ENCODE measurements around the gene ZC3H10.

The ZC3H10 gene

GRCh38 chr12:56087220-56087619, 30.8 kb upstream of the ZC3H10 start:
- H3K9ac ChIP-seq, result no peak overlapping the region
- peak overlapping the region; percentile 56 for H2AFZ ChIP-seq
- H3K4me1 ChIP-seq, result peaks cover 5% of the 10 kb centered on the region
- TF ChIP-seq CTCF (IDR thresholded peaks at IDR 0.05), result no peak
- H3K79me2 ChIP-seq, result no peaks in the 10 kb centered on the region
- H3K4me2 ChIP-seq (ENCODE audit: low read length), result no peak overlapping the region
- H3K9me3 ChIP-seq (ENCODE audit: control insufficient read depth, low read length), result no peaks in the 10 kb centered on the region
- no peaks in the 10 kb centered on the region for H3K27me3 ChIP-seq (ENCODE audit: control insufficient read depth, insufficient read depth, low read length)
- H3K4me3 ChIP-seq (ENCODE audit: low read depth, low read length), result no peak overlapping the region
- H3K36me3 ChIP-seq (ENCODE audit: control insufficient read depth, insufficient read depth, low read length), result no peaks in the 10 kb centered on the region
- peak overlapping the region; percentile 15 for H3K27ac ChIP-seq

DNA sequence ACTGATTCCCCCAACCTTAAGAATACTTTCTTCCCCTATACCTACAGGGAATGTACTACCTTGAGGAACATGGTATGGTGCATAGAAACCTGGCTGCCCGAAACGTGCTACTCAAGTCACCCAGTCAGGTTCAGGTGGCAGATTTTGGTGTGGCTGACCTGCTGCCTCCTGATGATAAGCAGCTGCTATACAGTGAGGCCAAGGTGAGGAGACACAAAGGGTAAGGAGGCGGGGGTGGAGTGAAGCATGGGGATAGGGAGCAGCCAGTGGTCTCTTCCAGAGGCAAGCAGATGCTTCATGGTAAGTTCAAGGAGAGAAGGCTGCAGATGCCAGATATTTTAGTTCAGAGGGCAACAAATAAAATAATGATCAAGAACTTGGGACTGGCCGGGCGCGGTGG, 20.3 kb upstream of the ZC3H10 start:
- Histone ChIP-seq H3K36me3 (ENCODE audit: control insufficient read depth, insufficient read depth, low read length) (no peaks in the 10 kb centered on the region), H3K27me3 (ENCODE audit: control insufficient read depth, insufficient read depth, low read length) (no peaks in the 10 kb centered on the region)

DNA sequence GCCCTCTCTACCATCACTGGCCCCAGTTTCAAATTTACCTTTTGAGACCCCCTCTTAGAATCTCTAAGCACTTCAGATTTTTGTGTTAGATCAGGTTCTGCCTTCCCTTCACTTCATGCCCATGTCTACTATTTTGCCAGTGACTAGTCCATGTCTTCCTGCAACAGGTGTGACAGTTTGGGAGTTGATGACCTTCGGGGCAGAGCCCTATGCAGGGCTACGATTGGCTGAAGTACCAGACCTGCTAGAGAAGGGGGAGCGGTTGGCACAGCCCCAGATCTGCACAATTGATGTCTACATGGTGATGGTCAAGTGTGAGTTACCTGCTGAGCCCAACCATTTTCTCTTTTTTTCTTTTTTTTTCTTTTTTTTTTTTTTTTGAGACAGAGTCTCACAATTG, 19.5 kb upstream of the ZC3H10 start:
- Histone ChIP-seq H3K36me3 (ENCODE audit: control insufficient read depth, insufficient read depth, low read length) (no peaks in the 10 kb centered on the region), H2AFZ (no peak overlapping the region), H3K27ac (no peak overlapping the region), H3K9ac (no peak overlapping the region), H3K4me1 (no peaks in the 10 kb centered on the region), H3K9me3 (ENCODE audit: control insufficient read depth, low read length) (no peaks in the 10 kb centered on the region), H3K4me3 (ENCODE audit: low read depth, low read length) (no peak overlapping the region), H3K27me3 (ENCODE audit: control insufficient read depth, insufficient read depth, low read length) (no peaks in the 10 kb centered on the region), H3K79me2 (no peaks in the 10 kb centered on the region), H3K4me2 (ENCODE audit: low read length) (no peak overlapping the region)
- no peak for TF ChIP-seq CTCF (IDR thresholded peaks at IDR 0.05)

More for the DNA sequence above, 20.3 kb upstream of the ZC3H10 start:
- Histone ChIP-seq H3K4me2 (ENCODE audit: low read length) (no peak overlapping the region), H3K9me3 (ENCODE audit: control insufficient read depth, low read length) (no peaks in the 10 kb centered on the region), H3K9ac (no peak overlapping the region), H2AFZ (no peak overlapping the region), H3K79me2 (no peaks in the 10 kb centered on the region), H3K4me1 (no peaks in the 10 kb centered on the region), H3K27ac (no peak overlapping the region), H3K4me3 (ENCODE audit: low read depth, low read length) (no peak overlapping the region)
- TF ChIP-seq CTCF (IDR thresholded peaks at IDR 0.05), result no peak

- Histone ChIP-seq H3K9ac (no peak overlapping the region), H3K79me2 (peaks cover 4% of the 10 kb centered on the region), H3K4me2 (ENCODE audit: low read length) (no peak overlapping the region), H3K9me3 (ENCODE audit: control insufficient read depth, low read length) (no peaks in the 10 kb centered on the region), H2AFZ (no peak overlapping the region), H3K4me3 (ENCODE audit: low read depth, low read length) (no peak overlapping the region), H3K27ac (no peak overlapping the region), H3K36me3 (ENCODE audit: control insufficient read depth, insufficient read depth, low read length) (no peaks in the 10 kb centered on the region), H3K27me3 (ENCODE audit: control insufficient read depth, insufficient read depth, low read length) (no peaks in the 10 kb centered on the region), H3K4me1 (no peaks in the 10 kb centered on the region)
- no peak for TF ChIP-seq CTCF (IDR thresholded peaks at IDR 0.05)
Observed at GRCh38 chr12:56099787-56100186, 18.3 kb upstream of the ZC3H10 start.

GRCh38 chr12:56101045-56101444, 17.0 kb upstream of the ZC3H10 start:
- H3K36me3 ChIP-seq (ENCODE audit: control insufficient read depth, insufficient read depth, low read length), result no peaks in the 10 kb centered on the region
- H3K9me3 ChIP-seq (ENCODE audit: control insufficient read depth, low read length), result no peaks in the 10 kb centered on the region
- H3K9ac ChIP-seq, result no peak overlapping the region
- no peak overlapping the region for H3K27ac ChIP-seq
- no peak overlapping the region for H3K4me3 ChIP-seq (ENCODE audit: low read depth, low read length)
- no peaks in the 10 kb centered on the region for H3K27me3 ChIP-seq (ENCODE audit: control insufficient read depth, insufficient read depth, low read length)
- peaks cover 16% of the 10 kb centered on the region for H3K79me2 ChIP-seq
- TF ChIP-seq CTCF (IDR thresholded peaks at IDR 0.05), result no peak
- no peak overlapping the region for H3K4me2 ChIP-seq (ENCODE audit: low read length)
- H3K4me1 ChIP-seq, result peaks cover 11% of the 10 kb centered on the region
- H2AFZ ChIP-seq, result no peak overlapping the region
